Astrocyte of the cerebellum (primary cell): Measurements from ENCODE around the gene NEBL.

Experiments
- DNase-seq: peaks from one replicate; pipeline ENCODE4 v3.0.0-alpha.2; 2011; ENCODE audit warnings: low read depth
- H3K4me3 ChIP-seq: 2 replicates; pipeline ENCODE4 v1.5.1; 2011; ENCODE audit warnings: mild to moderate bottlenecking, low read depth, low read length, moderate library complexity
- in situ Hi-C: cut with HindIII; loops from 2 replicates; pipeline ENCODE4 v1.10.0; 2017; ENCODE audit warnings: low sequenced_read_pairs
- TF ChIP-seq, protein P1 (sequence below): IDR thresholded peaks from 2 replicates; pipeline ENCODE4 v1.5.1; 2012; ENCODE audit warnings: low read length, low read depth, moderate library complexity, mild to moderate bottlenecking; ENCODE audit errors: missing control alignments

Gene NEBL

DNA sequence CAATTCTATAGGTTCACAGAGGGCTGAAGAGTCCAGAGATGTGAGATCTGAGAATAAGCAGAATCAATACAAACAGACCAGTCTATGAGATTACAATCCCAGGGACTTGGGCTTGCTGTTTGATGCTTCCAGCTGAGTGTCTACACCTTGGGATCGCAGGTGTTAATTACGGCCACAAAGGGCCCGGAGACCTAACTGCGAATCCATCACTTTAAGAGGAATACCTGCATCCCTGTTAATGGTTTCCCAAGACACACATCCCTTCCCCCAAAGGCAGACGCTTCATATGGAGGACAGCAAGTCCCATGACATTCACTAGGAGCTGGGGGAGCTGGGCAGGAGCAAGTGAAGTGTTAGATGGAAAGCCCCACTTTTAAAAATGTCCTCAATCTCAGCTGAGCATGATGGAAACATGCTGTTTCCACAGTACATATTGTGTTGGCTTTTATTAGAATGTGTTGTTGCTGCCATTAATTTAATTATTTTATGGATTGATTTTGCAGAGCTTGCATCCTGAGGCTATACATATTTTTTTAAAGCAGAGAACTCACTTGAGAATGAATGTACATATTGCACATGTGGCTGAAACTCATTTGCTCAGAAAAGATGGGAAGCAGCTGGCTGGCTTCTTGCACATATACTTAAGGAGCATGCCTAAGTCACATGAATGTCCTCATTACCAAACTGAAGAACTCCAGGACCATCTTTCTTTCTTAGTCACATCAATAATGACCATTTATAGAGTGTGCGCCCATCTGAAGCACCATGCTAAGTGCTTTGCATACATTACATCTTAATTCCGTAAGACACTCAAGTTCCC is 151.3 kb downstream of the NEBL start:
- TF ChIP-seq, protein P1, sequence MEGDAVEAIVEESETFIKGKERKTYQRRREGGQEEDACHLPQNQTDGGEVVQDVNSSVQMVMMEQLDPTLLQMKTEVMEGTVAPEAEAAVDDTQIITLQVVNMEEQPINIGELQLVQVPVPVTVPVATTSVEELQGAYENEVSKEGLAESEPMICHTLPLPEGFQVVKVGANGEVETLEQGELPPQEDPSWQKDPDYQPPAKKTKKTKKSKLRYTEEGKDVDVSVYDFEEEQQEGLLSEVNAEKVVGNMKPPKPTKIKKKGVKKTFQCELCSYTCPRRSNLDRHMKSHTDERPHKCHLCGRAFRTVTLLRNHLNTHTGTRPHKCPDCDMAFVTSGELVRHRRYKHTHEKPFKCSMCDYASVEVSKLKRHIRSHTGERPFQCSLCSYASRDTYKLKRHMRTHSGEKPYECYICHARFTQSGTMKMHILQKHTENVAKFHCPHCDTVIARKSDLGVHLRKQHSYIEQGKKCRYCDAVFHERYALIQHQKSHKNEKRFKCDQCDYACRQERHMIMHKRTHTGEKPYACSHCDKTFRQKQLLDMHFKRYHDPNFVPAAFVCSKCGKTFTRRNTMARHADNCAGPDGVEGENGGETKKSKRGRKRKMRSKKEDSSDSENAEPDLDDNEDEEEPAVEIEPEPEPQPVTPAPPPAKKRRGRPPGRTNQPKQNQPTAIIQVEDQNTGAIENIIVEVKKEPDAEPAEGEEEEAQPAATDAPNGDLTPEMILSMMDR: no peak
- H3K4me3 ChIP-seq: no peak overlapping the region
- no peak for DNase-seq
- in situ Hi-C loops: no loop called here

DNA sequence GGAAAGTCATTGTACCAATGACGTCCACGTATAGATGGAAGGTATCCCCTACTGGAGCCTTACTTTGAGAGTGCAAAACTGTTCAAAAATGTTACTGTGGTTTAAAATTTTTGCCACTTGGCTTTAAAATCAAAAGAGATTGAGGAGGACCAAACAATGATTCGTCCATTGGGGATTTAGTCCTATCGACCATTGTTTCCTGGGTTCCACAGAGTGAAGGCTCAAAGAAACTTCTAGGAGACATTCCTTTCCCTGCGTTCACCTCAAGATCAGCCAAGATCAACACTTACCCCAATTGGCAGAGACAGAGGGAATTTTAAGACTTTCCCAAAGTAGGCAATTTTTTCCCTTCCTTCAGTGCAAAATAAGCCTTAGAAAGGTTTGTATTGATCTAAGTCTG is 152.3 kb downstream of the NEBL start:
- in situ Hi-C loops: no loop called here

DNA sequence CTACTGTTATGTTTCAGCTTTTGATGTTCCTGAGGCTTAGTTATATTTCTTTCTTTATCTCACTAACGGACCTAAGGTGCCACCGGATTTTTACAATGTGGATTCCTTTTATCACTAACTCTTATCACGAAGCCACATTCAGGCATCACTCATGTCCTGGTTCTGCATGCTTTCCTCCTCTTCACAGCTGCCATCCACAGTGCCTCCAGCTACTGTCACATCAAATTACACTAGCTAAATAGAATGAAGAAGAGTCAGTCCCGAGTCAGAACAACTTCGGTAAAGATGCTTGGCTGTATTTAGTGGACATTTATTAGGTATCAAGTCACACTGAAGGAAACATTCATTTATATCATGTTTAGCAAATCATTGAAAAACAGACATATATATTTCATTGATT is 153.2 kb downstream of the NEBL start:
- no peak for DNase-seq
- H3K4me3 ChIP-seq: no peak overlapping the region
- in situ Hi-C loops: no loop called here
- TF ChIP-seq, protein P1: no peak

More for the DNA sequence above, 152.3 kb downstream of the NEBL start:
- TF ChIP-seq, protein P1: no peak
- DNase-seq: no peak
- H3K4me3 ChIP-seq: no peak overlapping the region

DNA sequence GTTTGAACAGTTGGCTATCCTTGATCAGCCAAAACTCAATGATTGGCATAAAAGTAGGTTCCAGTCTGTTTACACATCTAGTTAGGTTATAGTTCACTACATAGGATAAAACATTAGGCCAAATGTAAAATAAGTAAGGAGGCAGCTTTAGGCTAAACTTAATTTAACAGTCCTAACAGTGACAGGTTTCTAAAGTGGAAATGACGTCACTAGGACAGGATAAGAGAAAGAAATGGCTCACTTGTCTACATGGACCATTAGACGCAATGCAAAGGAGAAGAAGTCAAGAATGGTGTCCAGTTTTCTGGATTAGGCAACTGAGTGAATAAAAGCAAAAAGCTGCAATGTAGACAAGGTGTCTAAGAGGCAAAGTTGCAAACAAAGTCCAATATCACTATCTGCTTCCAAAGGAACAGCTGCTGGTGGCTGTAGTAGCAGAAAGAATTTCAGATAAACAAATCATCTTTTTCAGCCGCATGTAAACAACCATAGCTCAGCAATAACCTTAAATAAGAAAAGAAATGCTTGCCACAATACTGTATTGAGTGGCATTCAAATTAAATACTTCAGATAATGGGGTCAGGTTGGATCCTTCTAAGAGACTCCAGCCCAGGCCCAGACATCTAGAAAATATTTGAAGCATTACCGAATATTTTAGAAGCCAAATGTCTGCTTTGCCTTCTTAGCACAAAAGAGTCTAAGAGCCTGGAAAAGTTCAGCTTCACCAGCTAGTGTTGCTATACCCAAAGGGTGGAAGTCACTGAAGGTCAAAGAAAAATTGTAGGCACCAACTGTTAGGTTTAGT is 154.2 kb downstream of the NEBL start:
- no peak overlapping the region for H3K4me3 ChIP-seq
- in situ Hi-C loops: no loop called here
- no peak for DNase-seq
- TF ChIP-seq, protein P1: no peak

DNA sequence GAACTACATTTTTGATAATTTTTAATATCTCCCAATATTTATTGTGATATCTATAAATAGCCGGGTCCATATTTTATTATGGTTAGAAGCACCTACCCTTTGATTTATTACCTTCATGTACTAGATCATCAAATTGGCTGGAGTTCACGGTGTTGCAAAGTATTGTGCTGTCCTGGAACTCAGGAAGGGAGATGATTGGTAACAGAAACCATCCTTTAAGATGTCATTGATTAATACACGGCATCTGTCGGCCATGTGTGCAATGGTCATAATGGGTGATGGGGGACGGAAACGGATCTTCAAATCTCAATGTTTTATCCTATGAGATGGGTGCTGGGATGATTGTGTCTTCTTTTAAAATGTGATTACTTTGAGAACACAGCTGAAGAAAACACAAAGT is 157.0 kb downstream of the NEBL start:
- in situ Hi-C loops: no loop called here
- H3K4me3 ChIP-seq: no peak overlapping the region
- TF ChIP-seq, protein P1: no peak
- DNase-seq: no peak

DNA sequence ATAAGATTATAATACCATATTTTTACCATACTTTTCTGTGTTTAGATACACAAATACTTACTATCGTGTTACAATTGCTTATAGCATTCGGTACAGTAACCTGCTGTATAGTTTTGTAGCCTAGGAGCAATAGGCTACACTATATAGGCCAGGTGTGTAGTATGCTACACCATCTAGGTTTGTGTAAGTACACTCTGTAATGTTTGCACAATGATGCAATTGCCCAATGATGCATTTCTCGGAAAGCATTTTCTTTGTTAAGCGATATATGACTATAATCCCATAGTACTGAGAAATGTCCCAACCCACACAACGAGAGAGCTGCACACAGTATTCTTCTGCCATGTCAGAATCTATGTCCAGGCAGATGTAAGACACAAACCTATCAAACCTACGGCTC is 160.0 kb downstream of the NEBL start:
- TF ChIP-seq, protein P1: no peak
- in situ Hi-C loops: no loop called here
- H3K4me3 ChIP-seq: no peak overlapping the region
- no peak for DNase-seq
